Stimulated activated CD8-positive, alpha-beta memory T cell treated with anti-CD3 and anti-CD28 coated beads, Interleukin-15, amount 100 ng/mL, for 24 hours (primary cell): ENCODE data around the gene AIFM3.
"Not testable (repeated sequence)": the region's sequence is repeated elsewhere in the genome, so short reads cannot be mapped to it uniquely, and the experiment has no call there.

Source experiments
- DNase-seq: peaks from one replicate; pipeline ENCODE4 v3.0.0-alpha.2; 2020; ENCODE audit warnings: low read depth

AIFM3 gene

DNA sequence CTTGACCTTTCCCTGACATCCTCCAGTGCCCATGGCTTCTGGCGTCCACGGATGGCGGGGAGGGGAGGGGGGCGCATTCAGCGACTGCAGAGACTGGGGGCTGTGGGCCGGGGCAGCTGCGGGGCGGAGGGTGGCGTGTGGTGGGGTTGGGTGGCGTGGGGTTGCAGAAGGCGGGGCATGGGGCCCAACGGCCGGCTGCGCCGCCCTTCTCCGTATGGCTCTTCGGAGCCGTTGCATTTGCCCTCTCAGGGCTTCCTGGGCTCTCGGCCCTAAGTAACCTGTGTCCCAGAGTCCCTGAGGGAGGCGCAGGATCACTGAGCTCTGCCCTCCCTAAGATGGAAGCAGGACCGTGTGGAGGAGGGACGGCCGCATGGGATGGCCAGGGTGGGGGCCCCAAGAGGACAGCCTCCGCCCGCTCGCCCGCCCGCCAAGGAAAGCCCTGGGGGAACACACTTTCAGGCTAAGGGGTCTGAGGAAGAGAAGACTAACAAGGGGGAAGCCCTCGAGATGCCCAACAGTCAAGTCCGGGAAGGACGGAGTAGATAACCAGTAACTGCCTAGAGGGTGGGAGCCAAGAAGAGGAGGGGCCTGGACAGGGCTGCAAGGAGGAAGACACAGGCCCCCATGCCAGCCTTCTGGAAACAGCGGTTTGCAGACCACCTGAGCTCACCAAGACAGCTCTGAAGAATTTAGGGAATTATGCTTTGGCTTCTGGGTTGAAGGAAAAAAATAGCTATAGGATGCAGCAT, 9.2 kb upstream of the AIFM3 start:
- no peak for DNase-seq

DNA sequence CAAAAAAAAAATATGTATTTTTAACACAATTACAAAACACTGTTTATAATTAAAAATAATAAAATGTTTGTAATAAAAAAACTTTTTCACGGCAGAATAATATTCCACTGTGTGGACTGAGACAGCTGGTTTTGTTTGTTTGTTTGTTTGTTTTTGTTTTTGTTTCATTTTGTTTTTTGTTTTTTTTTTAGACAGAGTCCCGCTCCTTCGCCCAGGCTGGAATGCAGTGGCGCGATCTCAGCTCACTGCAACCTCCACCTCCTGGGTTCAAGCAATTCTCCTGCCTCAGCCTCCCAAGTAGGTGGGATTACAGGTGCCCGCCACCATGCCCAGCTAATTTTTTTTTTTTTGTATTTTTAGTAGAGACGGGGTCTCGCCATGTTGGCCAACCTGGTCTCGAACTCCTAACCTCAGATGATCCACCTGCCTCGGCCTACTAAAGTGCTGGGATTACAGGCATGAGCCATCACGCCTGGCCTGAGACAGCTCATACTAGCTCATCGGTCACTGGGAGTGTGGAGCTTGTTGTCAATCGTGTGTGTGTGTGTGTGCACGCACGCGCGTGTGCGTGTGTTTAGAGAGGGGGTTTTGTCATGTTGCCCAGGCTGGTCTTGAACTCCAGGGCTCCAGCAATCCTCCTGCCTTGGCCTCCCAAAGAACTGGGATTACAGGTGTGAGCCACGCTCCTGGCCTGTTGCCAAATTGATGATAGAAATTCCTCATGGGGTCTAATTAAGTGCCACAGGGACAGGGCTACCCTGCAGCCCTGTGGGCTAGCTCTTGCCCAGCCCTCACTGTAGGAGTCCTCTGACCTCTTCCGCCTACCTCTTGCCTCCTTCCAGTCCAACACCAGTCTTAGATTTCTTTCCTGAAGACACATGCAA, 7.2 kb upstream of the AIFM3 start:
- DNase-seq = no peak

DNA sequence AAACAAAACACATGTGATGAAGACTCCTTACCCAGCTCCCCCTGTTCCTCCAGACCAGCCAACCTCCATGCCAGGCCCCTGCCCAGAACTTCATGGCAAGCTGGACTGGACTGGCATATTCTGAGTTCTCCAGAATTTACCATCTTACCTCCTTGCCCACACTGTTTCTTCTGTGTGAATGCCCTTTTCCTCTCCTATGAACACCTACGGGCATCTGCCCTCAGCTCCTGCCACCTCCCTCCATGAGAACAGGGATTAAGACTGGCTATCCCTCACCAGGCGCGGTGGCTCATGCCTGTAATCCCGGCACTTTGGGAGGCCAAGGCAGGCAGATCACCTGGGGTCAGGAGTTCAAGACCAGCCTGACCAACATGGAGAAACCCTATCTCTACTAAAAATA, 6.4 kb upstream of the AIFM3 start:
- no peak for DNase-seq

DNA sequence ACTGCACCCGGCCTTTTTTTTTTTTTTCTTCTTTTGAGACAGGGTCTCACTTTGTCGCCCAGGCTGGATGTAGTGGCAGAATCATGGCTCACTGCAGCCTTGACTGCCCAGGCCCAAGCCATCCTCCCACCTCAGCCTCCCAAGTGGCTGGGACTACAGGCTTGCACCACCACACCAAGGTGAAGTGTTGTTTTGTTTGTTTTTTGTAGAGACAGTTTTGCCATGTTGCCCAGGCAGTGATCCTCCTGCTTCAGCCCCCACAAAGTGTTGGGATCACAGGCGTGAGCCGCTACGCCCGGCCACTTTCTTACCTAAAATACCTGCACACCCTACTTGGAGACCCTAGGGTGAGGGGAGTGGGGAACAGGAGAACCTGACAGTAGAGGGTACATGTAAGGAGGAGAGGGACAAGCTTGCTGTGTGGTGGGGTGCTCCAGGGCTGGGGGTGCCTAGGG, 4.5 kb upstream of the AIFM3 start:
- DNase-seq = no peak

DNA sequence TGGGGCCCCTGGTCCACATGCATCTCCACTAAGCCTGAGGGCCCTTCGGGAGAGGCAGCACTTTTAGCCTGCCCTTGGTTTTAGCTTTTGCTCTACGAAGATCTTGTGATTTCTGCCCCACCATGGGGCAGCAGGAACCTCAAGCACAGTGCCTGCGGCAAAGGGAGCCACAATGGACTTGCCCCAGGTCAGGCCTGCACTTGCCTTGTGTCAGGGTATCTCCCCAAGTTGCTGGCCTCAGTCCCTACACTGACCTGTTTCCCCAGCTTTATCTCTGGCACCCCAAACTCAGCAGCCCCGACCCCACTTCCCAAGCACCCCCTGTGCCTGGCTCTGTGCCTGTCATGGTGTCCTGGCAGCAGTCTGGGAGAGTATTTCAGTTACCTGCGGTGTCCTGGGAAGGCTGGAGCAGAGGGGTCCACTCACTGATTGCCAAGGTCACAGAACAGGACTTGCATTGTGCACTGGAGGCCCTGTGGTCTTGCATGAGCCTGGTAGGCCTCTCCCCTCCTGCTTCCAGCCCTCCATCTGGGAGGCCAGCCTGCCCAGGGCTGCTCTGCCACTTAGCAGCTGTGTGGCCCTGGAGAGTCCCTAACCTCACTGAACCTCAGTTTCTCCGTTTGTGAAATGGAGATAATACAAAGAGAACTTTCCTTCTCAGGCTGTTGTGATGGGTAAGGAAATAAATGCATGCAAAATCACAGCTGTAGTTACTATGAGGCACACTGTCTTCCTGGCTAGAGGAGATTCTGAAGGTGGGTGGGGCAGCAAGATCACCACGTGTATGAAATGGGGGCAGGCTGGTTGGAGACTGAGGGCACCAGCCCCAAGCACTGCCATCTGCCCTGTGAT, 3.6 kb upstream of the AIFM3 start:
- no peak for DNase-seq

DNA sequence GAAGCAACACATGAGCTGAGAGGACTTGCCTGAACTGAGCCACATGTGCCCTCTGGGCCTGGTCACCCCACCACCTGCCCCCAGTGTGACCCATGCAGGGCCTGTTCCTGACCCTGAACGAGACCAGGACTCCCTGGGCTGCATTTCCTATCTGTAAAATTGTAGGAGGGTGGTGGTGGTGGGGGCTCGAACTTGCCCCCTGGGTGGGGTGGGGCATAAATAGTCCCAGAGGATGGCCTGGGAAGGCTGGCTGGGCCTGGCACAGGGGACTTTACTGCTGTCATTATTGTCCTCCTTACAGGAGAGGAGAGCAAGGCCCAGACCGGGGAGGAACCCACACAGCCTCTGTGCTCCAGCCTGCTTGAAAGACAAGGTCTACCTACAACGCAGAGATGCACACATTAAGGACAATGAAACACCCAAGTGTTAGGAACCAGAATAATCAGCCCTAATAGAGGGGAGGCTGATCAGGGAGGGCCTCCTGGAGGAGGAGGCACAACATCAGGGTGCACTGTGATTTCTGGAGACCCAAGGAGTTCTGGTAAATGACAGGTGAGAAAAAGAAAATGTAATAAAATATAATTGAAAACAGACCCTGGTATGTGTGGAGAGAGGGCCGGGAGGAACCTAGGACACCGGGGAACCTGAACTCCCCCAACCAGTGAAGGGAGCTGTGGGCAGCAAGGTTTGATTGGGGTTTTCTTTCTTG, 2.8 kb upstream of the AIFM3 start:
- DNase-seq = no peak

DNA sequence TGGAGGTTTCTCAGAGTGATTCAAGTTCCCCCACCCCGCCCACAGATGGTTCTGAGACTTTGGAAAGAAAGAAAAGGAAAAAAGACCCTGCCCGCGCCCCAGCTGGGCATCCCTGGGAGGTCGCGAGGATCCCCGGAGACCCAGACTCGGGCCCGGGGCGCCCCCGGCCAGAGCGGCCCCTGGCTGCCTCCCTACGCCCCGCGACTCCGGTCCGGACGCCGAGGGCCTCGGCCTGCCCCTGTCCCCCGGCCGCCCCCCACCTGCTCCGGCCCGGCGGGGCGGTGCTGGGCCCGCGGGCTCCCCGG, 2.3 kb upstream of the AIFM3 start:
- no peak for DNase-seq

DNA sequence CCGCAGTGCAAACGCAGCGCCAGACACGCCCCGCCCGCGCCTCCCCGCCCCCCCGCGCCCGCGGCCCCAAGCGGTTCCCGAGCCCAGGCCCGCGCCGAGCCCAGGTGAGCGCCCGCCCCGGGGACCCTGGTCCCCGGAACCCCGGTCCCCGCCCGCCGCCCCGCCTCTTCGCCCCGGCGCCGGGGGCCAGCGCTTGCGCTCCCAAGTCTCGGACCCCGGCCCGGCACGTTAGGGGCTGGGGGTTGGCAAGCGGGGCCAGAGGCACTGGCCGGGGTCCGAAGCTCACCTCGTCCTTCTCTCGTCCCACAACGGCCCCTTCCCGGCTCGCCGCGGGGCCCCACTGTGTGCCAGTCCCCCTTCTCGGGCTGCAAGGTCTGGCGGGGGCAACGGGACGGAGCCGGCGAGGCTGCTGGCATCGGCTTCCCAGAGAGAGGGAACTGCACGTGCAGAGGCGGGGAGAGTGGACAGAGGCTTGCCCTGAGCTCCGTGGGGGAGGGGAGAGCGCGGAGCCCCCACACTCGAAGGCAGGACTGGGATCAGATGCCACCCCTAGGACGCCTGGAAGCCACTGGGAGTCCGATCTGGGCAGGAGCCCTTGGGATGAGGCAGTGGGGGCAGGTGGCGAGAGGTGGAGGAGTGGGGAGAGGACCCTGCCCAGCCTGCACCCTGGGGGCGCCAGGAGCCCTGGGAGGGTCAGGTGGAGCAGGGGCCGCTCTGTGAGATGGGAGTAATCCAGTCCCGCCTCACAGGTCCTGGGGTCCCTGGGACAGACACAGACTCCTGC, 1.8 kb upstream of the AIFM3 start:
- DNase-seq = no peak

DNA sequence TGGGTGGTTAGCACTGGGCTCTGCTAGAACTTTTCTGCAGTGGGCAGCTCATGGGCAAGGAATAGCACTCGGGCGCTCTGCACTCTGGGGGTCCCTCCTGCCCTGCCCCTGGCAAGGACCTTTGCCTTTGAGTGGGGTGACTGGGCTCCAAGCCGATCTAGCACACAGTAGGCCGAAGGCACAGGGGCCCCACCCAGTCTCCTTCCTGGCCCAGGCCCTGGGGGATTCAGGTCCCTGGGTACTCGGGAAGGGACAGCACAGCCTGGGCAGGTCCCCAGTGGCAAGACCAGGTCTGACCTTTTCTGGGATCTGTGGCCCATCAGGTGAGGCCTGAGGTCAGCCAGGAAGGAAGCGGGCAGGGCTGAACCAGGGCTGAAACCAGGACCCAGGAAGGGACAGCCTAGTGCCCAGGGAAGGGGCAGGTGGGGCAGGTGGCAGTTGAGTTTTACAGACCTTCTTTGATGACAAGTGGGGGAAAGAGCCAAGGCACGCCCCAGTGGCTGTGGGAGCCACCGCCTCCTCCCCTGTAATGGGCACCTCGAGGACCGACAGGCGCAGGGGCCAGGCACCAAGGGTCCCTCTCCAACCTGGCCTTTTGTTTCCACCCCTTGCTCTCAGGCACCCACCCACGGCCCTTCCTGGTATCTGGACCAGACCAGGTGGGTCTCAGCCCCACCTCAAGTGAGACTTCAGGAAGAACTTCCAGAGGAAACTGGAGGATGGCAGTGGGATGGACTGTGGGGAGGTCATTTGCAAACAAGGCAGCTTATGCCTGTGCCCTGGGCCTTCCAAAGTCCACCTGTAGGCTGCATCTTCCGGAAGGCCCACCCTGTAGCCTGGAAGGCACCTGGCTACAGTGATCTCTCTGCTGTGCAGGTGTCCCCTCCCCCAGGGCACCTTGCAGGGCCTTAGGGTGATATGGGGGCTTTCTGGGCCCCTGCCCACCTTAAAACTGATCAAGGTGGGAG, 883 bp upstream of the AIFM3 start:
- no peak for DNase-seq

DNA sequence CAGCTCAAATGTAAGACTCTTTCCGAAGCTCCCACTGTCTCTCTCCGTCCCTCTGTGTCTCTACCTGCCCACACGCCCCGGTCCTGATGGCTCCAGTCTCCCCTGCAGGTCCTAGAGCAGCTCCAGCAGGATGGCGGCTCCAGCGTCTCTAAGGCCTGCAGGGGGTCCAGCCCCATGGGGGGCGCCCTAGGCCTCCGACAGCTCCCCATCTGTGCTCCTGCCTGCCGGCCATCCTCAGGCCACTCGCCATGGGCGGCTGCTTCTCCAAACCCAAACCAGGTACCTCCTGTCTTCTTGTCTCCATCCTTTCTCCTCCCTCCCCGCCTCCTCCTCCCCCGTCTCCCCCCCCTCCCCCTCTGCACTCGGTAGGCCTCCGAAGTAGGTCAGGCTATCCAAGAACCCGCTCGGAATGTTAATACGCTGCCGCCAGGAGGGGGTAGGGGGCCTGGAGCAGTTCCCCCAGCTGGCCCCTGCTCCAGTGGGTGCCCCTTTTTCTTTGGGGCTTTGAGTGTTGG, 699 bp downstream of the AIFM3 start:
- DNase-seq = no peak

DNA sequence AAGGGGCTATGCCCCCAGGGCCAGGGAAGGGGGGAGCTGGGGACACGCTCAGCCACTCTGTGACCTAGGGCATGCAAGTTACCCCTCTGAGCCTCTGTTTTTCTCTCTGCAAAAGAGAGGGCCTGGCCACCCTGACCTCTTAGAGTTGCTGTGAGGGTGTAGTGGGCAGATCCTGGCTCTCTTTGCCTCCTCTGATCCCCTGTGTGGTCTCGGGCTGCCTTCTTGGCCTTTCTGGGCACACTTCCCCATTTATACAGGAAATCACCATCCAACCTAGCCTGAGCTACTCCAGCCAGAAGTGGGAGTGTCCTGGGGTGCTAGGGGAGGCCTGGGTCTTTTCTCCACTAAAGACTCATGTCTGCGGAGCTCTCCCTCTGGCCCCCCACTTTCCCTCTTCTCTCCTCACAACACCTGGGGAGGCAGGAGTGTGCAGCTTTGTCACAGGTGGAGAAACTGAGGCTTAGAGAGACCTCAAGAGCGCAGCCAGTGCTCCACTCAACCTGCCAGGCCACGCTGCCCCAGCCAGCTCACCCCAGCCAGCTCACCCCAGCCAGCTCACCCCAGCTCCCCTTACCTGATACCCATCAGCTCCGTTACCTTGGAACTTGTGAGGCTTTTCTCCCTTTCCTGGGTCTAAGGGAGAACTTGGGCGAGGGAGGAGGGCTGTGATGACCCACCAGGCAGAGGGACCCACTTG, 1.4 kb downstream of the AIFM3 start:
- no peak for DNase-seq

DNA sequence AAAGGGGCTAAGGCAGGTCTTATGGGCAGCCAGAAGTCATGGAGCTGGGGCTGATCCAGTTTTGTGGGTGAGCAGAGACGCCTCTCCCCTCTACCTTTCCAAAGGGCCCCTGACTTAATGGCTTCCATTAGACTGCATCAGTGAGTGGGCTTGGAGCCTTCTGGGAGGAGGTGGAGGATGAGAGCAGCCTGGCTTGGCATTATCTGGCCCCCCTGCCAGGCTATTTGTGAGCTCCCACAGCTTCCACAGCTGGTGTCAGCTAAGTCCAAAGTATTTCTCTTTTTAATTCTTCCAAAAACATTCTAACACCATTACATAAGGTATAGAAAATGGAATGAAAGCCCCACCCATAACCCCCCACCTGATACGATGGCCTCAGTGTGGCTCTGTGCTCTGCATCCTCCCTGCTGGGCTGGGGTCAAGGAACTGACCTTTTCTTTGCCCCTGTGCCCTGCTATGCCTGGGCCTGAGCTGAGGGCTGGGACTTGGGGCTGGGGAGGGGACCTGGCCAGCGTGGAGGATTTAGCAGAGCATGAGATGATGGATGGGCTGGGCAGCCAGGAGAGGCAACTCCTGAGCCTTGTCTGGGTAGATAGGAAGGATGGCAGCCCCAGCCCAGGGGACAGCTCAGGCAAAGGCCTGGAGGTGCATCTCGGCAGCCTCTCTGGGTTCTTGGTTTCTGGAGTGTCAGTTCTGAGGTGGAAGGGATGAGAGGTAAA, 4.0 kb downstream of the AIFM3 start:
- DNase-seq = no peak

DNA sequence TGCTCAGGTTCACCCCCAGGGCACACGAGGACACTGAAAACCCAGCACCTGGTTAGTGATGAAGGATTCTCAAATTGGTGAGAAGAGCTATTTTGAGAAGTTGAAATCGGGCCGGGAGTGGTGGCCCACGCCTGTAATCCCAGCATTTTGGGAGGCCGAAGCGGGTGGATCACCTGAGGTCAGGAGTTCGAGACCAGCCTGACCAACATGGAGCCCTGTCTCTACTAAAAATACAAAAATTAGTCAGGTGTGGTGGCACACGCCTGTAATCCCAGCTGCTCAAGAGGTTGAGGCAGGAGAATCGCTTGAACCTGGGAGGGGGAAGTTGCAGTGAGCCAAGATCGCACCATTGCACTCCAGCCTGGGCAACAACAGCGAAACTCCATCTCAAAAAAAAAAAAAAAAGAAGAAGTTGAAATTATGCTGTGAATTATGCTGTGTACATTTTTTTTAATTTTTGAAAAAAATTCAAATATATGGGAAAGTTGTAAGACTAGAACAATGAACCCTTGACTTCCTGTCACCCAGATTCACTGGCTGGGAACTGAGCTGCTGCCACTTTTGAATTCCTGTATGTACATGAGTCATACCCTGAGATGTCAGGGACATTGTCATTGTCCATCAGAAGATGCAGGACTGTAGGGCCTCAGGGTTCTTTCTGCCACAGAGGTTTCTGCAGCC, 5.1 kb downstream of the AIFM3 start:
- DNase-seq = not testable (repeated sequence)

DNA sequence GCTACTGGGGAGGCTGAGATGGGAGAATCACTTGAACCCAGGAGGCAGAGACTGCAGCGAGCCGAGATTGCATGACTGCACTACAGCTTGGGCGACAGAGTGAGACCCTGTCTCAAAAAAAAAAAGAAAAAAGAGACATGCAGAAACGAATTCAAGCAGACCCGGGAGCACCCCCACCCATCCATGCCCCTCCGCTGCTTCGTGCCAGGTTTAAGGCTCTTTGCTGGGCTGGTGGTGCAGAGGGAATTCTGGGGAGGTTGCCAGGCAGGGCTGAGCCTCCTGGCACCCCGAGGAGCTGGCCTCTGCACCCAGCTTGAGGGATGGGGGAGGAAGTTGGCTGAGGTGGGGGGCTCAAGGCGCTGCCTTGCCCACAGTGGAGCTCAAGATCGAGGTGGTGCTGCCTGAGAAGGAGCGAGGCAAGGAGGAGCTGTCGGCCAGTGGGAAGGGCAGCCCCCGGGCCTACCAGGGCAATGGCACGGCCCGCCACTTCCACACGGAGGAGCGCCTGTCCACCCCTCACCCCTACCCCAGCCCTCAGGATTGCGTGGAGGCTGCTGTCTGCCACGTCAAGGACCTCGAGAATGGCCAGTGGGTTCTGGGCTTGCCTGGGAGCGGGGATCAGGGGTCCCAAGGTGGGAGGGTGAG, 6.0 kb downstream of the AIFM3 start:
- DNase-seq = no peak

DNA sequence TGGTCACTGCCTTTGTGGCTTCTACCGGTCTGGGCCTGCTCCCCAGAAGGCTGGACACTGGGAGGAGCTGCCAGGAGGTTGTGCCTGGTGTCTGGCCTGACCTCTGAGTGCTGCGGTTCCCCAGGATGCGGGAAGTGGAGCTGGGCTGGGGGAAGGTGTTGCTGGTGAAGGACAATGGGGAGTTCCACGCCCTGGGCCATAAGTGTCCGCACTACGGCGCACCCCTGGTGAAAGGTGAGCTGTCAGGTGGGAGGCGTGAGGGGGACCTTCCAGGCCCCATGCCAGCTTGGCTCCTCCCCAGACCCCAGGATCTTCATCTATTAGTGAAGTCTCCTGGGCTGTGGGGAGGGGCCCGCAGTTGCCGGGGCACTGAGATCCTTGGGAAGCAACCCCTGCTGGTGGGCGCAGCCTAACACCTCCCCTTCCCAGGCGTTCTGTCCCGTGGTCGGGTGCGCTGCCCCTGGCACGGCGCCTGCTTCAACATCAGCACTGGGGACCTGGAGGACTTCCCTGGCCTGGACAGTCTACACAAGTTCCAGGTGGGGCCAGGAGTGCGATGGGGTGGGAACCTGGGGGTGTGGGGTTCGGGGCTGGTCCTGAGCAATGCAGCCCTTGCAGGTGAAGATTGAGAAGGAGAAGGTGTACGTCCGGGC, 6.7 kb downstream of the AIFM3 start:
- DNase-seq = no peak

DNA sequence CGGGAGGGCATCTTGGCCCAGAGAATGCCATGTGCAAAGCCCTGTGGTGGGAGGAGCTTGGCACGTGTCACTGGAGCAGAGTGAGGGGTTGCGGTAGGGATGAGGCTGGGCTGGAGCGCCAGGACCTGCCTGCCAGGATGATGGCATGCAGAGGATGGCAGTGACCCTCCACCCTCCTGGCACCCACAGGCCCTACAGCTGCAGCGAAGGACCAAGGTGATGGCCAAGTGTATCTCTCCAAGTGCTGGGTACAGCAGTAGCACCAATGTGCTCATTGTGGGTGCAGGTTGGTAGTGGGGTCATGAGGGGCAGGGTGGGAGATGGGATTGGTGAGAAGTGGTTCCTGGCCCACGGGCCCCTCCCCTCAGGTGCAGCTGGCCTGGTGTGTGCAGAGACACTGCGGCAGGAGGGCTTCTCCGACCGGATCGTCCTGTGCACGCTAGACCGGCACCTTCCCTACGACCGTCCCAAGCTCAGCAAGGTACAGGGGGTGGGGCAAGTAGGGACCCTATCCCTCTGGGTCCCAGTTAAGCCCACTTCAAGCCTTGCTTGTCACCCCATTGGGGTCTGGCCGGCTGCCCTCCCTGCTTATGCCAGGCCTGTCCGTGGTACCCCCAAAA, 7.4 kb downstream of the AIFM3 start:
- no peak for DNase-seq
